Glutamatergic neuron (in vitro differentiated cells): ENCODE data around the gene FOS. TPM values are rescaled to one million over a fixed set of nuclear protein-coding genes. Genes with fewer than 3 reads are reported as not detected.

ENCODE experiments used
- DNase-seq: peaks from one replicate; pipeline ENCODE4 v3.0.0; 2022
- H3K27ac Mint-ChIP-seq: one replicate; pipeline ENCODE4 v1.8.0; 2020; ENCODE audit warnings: mild to moderate bottlenecking, mixed read lengths, inconsistent platforms; ENCODE audit not compliant: unreplicated experiment
- H3K27me3 Mint-ChIP-seq: one replicate; pipeline ENCODE4 v1.8.0; 2020; ENCODE audit warnings: mild to moderate bottlenecking, moderate library complexity, mixed read lengths, inconsistent platforms; ENCODE audit not compliant: unreplicated experiment
- H3K36me3 Mint-ChIP-seq: one replicate; pipeline ENCODE4 v1.8.0; 2020; ENCODE audit warnings: mild to moderate bottlenecking, mixed read lengths, inconsistent platforms; ENCODE audit not compliant: unreplicated experiment
- H3K4me1 Mint-ChIP-seq: one replicate; pipeline ENCODE4 v1.8.0; 2020; ENCODE audit warnings: mild to moderate bottlenecking, low read depth, mixed read lengths, inconsistent platforms; ENCODE audit not compliant: unreplicated experiment
- H3K4me3 Mint-ChIP-seq: one replicate; pipeline ENCODE4 v1.8.0; 2020; ENCODE audit warnings: mild to moderate bottlenecking, mixed read lengths, inconsistent platforms; ENCODE audit not compliant: unreplicated experiment
- H3K9me3 Mint-ChIP-seq: one replicate; pipeline ENCODE4 v1.8.0; 2020; ENCODE audit warnings: mild to moderate bottlenecking, moderate library complexity, mixed read lengths, inconsistent platforms; ENCODE audit not compliant: unreplicated experiment
- CTCF ChIP-seq: fragments of 200-600 bp; sonication (generic); IDR thresholded peaks from one replicate; pipeline ENCODE4 v1.5.0; 2021; ENCODE audit not compliant: partially characterized antibody, unreplicated experiment
- total RNA-seq: library from RNA; stranded (reverse); fragmentation: NEBNext Ultra II Directional; extraction: Animal tissue kit (Norgen Biotek cat#: 25700); gene quantifications from one replicate; pipeline ENCODE4 v1.2.1, GENCODE V29; 2021; ENCODE audit not compliant: unreplicated experiment

Gene FOS
- total RNA-seq, 1 donor from 2014 or later = 2.9 TPM

GRCh38 chr14:75258079-75258802, 20.4 kb upstream of the FOS start:
- Mint-ChIP-seq H3K27me3 (peaks cover 3% of the 10 kb centered on the region), H3K4me1 (peaks cover 17% of the 10 kb centered on the region), H3K4me3 (peak overlapping the region; percentile 89), H3K27ac (peak overlapping the region; percentile 96), H3K36me3 (no peaks in the 10 kb centered on the region), H3K9me3 (peaks cover 2% of the 10 kb centered on the region)
- TF ChIP-seq CTCF = no peak
- no peak for DNase-seq

- peaks cover 17% of the 10 kb centered on the region for H3K4me1 Mint-ChIP-seq
- peaks cover 2% of the 10 kb centered on the region for H3K9me3 Mint-ChIP-seq
- peak overlapping the region; percentile 96 for H3K27ac Mint-ChIP-seq
- peaks cover 3% of the 10 kb centered on the region for H3K27me3 Mint-ChIP-seq
- peak overlapping the region; percentile 89 for H3K4me3 Mint-ChIP-seq
- peak; percentile 99 for DNase-seq
- no peaks in the 10 kb centered on the region for H3K36me3 Mint-ChIP-seq
- no peak for TF ChIP-seq CTCF
These were observed 19.7 kb upstream of the FOS start for GRCh38 chr14:75258803-75259509.

GRCh38 chr14:75259510-75259855, 19.1 kb upstream of the FOS start:
- no peaks in the 10 kb centered on the region for H3K36me3 Mint-ChIP-seq

GRCh38 chr14:75260025-75260763, 18.4 kb upstream of the FOS start:
- H3K27ac Mint-ChIP-seq = peak overlapping the region; percentile 96
- DNase-seq = no peak
- peaks cover 2% of the 10 kb centered on the region for H3K9me3 Mint-ChIP-seq
- H3K36me3 Mint-ChIP-seq = no peaks in the 10 kb centered on the region
- H3K4me1 Mint-ChIP-seq = peaks cover 14% of the 10 kb centered on the region
- TF ChIP-seq CTCF = no peak
- peaks cover 3% of the 10 kb centered on the region for H3K27me3 Mint-ChIP-seq
- peak overlapping the region; percentile 89 for H3K4me3 Mint-ChIP-seq

More at GRCh38 chr14:75259510-75259855, 19.1 kb upstream of the FOS start:
- H3K4me3 Mint-ChIP-seq = peak overlapping the region; percentile 89
- DNase-seq = no peak
- H3K4me1 Mint-ChIP-seq = peaks cover 17% of the 10 kb centered on the region
- H3K27ac Mint-ChIP-seq = peak overlapping the region; percentile 96
- peaks cover 3% of the 10 kb centered on the region for H3K27me3 Mint-ChIP-seq
- TF ChIP-seq CTCF = no peak
- H3K9me3 Mint-ChIP-seq = peaks cover 2% of the 10 kb centered on the region

GRCh38 chr14:75261820-75262219, 16.8 kb upstream of the FOS start:
- Mint-ChIP-seq H3K27ac (no peak overlapping the region), H3K9me3 (peaks cover 2% of the 10 kb centered on the region), H3K36me3 (no peaks in the 10 kb centered on the region), H3K27me3 (peaks cover 3% of the 10 kb centered on the region), H3K4me1 (peaks cover 14% of the 10 kb centered on the region), H3K4me3 (no peak overlapping the region)
- no peak for TF ChIP-seq CTCF
- DNase-seq = no peak
